A549 treated with DMSO at 1 μM for 4 hours (cell line): Measurements from ENCODE around the gene CCT6B. TPM values are rescaled to one million over a fixed set of nuclear protein-coding genes. Genes with fewer than 3 reads are reported as not detected.

Experiments
- total RNA-seq: library from RNA; stranded (reverse); fragments of 200-300 nt; extraction: Qiagen RNA extraction; gene quantifications from 5 replicates; pipeline ENCODE4 v1.2.3, GENCODE V29; 2022; ENCODE audit warnings: low read depth

CCT6B gene
- total RNA-seq = 1.0 to 3.2 TPM (median 1.6 TPM) in 5 replicates

GRCh38 chr17:34961093-34961911, at the start of gene CCT6B, which contains the start of gene ZNF830:
TSS of gene CCT6B (minus strand) at chr17:34961460. CDS start at chr17:34961393, 67 bp downstream.
TSS of gene ZNF830 (plus strand) at chr17:34961540. CDS start at chr17:34961567, 27 bp downstream.

GRCh38 chr17:34980353-34980680, 19.1 kb upstream of the CCT6B start, which contains the start of gene LIG3:
TSS of gene LIG3 (plus strand) at chr17:34980512. CDS start at chr17:34983006, 2,494 bp downstream.

Other genes with a start within 250 kb of the CCT6B start
- 13.7 to 16.7 TPM (median 15.2 TPM) in 5 replicates for gene ZNF830, start 80 bp upstream of the CCT6B start, total RNA-seq
- gene LIG3, start 19.1 kb upstream of the CCT6B start, total RNA-seq = 17.1 to 22.1 TPM (median 18.5 TPM) in 5 replicates
- 50.6 to 59.8 TPM (median 57.8 TPM) in 5 replicates for gene RFFL, start 102.2 kb upstream of the CCT6B start, total RNA-seq
- 23.2 to 30.6 TPM (median 28.4 TPM) in 5 replicates for gene RAD51D, start 158.4 kb upstream of the CCT6B start, total RNA-seq
- gene FNDC8, start 160.2 kb upstream of the CCT6B start, total RNA-seq = 0.07 to 0.09 TPM in 2 of 5 replicates, not detected in the others
- 38.1 to 42.6 TPM (median 39.4 TPM) in 5 replicates for gene NLE1, start 180.8 kb upstream of the CCT6B start, total RNA-seq
- gene UNC45B, start 186.4 kb upstream of the CCT6B start, total RNA-seq = not detected in 5 replicates
- not detected in 5 replicates for gene SLC35G3, start 232.9 kb upstream of the CCT6B start, total RNA-seq